ENCODE results near the gene RPS25.

- TF ChIP-seq CTCF (IDR thresholded peaks at IDR 0.05; ENCODE audit: low read length) (no peak), EZH2phosphoT487 (IDR thresholded peaks at IDR 0.05; ENCODE audit: low read length) (no peak), EZH2 (optimal IDR thresholded peaks at IDR 0.05; ENCODE audit: low read depth, low read length) (no peak)
Measured at GRCh38 chr11:119029069-119029339, 10.9 kb upstream of the RPS25 start.
